ENCODE data around the gene STEAP1.
"Not testable (repeated sequence)": the region's sequence is repeated elsewhere in the genome, so short reads cannot be mapped to it uniquely, and the experiment has no call there.

STEAP1 gene

DNA sequence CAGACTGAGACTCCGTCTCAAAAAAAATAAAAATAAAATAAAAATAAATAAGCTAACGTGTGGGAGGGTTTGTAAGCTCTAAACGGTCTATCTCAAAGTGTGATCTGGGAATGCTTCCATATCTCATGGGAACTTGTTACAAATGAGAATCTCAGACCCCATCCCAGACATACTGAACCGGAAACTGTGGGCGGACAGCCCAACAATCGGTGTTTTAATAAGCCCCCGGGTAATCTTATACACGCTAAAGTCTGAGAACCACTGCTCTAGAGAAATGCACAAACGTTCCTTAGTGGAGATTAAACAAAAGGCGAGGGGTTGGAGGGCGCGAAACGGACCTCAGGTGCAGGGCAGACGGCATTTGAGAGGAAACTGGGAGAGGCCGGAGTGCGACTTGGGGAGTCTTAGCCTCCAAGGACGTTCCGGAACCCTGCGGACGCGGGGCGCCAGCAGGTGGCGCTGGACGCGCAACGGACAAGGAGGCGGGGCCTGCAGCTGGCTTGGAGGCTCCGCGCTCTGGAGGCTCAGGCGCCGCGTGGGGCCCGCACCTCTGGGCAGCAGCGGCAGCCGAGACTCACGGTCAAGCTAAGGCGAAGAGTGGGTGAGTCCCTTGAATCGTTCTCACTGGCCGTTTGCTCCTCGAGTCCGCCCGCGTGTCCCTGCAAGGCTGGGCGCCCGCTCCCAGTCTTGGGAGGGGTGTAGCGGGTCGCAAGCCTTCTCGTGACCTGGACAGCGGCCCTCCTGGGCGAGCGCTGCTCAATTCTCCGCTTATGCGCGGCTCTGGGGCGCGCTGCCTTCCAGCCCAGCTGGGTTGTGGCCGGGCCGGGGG lies at the start of gene STEAP1:
Gene STEAP1, plus strand, starts transcription at position 527 of the 829 bp plus-strand sequence. CDS start 5,320 bp downstream, outside the sequence.
- DNase-seq (ENCODE audit: low read depth, low spot score), result peak; percentile 96
- peak; percentile 71 for TF ChIP-seq POLR2AphosphoS5 (IDR thresholded peaks at IDR 0.05; ENCODE audit: borderline replicate concordance, low read depth, low read length)
- H3K9me3 ChIP-seq (ENCODE audit: low read depth, low read length); H3K36me3 ChIP-seq (ENCODE audit: insufficient read depth, low read length): not testable (repeated sequence)
- peak within 1 kb of the TSS; percentile 95 for H3K27ac ChIP-seq
- H3K9ac ChIP-seq (ENCODE audit: insufficient read length), result peak within 1 kb of the TSS; percentile 96
- peak within 1 kb of the TSS; percentile 98 for H3K4me3 ChIP-seq

DNA sequence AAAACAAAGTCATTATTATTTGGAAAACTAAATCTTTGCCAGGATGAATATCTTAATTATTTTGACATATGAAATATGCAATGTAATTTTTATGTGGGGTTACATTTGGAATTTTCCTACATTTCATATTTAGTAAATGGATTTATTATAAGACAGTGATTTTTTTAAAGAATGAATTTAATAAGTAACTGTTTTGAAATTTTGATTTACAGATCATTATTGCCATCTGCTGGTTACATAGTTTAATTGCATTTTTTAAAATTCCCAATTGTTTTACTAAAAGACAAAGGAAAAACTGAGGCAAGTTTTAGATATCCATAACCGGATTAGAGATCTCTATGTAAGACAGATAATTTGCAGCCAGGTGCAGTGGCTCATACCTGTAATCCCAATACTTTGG lies 39.3 kb upstream of the STEAP1 start:
- H3K27ac ChIP-seq; H3K4me3 ChIP-seq; DNase-seq (ENCODE audit: low read depth, low spot score); H3K36me3 ChIP-seq (ENCODE audit: insufficient read depth, low read length); H3K9ac ChIP-seq (ENCODE audit: insufficient read length); H3K9me3 ChIP-seq (ENCODE audit: low read depth, low read length): not testable (repeated sequence)

GRCh38 chr7:90118551-90119177 lies 35.6 kb upstream of the STEAP1 start:
- not testable (repeated sequence) for DNase-seq (ENCODE audit: low read depth, low spot score); H3K9ac ChIP-seq (ENCODE audit: insufficient read length); H3K9me3 ChIP-seq (ENCODE audit: low read depth, low read length); H3K36me3 ChIP-seq (ENCODE audit: insufficient read depth, low read length); H3K27ac ChIP-seq
- peak overlapping the region; percentile 83 for H3K4me3 ChIP-seq

GRCh38 chr7:90119178-90119971 lies 34.9 kb upstream of the STEAP1 start:
- DNase-seq (ENCODE audit: low read depth, low spot score), result no peak
- no peaks in the 10 kb centered on the region for H3K36me3 ChIP-seq (ENCODE audit: insufficient read depth, low read length)
- peak overlapping the region; percentile 71 for H3K9ac ChIP-seq (ENCODE audit: insufficient read length)
- no peak overlapping the region for H3K27ac ChIP-seq
- no peaks in the 10 kb centered on the region for H3K9me3 ChIP-seq (ENCODE audit: low read depth, low read length)
- H3K4me3 ChIP-seq, result peak overlapping the region; percentile 83
- TF ChIP-seq EZH2 (IDR thresholded peaks at IDR 0.05) (no peak), FOXP2 (optimal IDR thresholded peaks at IDR 0.05; ENCODE audit: control extremely low read depth, extremely low read length, insufficient read depth) (no peak), POLR2AphosphoS5 (IDR thresholded peaks at IDR 0.05; ENCODE audit: borderline replicate concordance, low read depth, low read length) (no peak; the same call in 1 of the 2 replicates)

DNA sequence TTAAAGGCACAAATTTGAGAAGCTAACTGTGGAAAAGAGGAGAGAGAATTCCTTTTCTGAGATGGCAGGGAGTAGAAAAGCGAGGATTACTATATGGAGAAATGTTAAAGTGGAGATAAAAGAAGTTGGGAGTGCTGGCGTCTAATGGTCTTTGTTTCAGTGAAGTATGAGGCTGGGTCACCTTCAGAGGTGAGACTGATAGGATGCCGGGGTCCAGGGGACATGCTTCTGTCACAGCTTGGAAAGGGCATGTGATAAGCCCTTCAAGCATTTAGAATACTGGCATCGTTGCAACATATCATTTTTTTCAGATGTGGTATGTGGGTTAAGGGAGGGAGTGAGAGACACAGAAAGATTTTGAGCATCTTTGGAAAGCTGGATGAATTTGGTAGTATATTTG lies 34.1 kb upstream of the STEAP1 start:
- H3K36me3 ChIP-seq (ENCODE audit: insufficient read depth, low read length); H3K27ac ChIP-seq; DNase-seq (ENCODE audit: low read depth, low spot score); H3K9me3 ChIP-seq (ENCODE audit: low read depth, low read length): not testable (repeated sequence)
- peak overlapping the region; percentile 71 for H3K9ac ChIP-seq (ENCODE audit: insufficient read length)
- H3K4me3 ChIP-seq, result peak overlapping the region; percentile 83

DNA sequence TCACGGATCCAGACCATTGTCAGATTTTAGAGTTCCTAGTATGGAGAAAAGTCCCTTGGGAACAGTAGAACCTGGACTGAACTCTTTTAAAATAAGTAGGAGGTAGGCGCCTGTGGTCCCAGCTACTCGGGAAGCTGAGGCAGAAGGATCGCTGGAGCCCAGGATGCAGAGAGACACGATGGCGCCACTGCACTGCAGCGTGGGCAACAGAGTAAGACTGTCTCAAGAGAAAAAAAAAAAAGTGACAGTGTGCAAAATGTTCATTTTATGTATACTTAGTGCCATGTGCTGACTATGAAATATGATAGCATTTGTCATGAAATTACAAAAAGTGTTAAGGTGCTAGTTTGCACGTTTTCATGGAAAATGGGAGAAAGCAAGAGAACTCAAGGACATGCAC lies 22.5 kb upstream of the STEAP1 start:
- not testable (repeated sequence) for H3K27ac ChIP-seq; H3K4me3 ChIP-seq; H3K36me3 ChIP-seq (ENCODE audit: insufficient read depth, low read length); H3K9me3 ChIP-seq (ENCODE audit: low read depth, low read length); H3K9ac ChIP-seq (ENCODE audit: insufficient read length); DNase-seq (ENCODE audit: low read depth, low spot score)

GRCh38 chr7:90147079-90147960 lies 6.9 kb upstream of the STEAP1 start:
- not testable (repeated sequence) for H3K36me3 ChIP-seq (ENCODE audit: insufficient read depth, low read length); H3K9me3 ChIP-seq (ENCODE audit: low read depth, low read length); H3K9ac ChIP-seq (ENCODE audit: insufficient read length); H3K4me3 ChIP-seq; H3K27ac ChIP-seq; DNase-seq (ENCODE audit: low read depth, low spot score)

GRCh38 chr7:90149428-90149827 lies 4.8 kb upstream of the STEAP1 start:
- DNase-seq (ENCODE audit: low read depth, low spot score); H3K9ac ChIP-seq (ENCODE audit: insufficient read length); H3K4me3 ChIP-seq; H3K9me3 ChIP-seq (ENCODE audit: low read depth, low read length); H3K27ac ChIP-seq; H3K36me3 ChIP-seq (ENCODE audit: insufficient read depth, low read length): not testable (repeated sequence)

GRCh38 chr7:90151884-90152283 lies 2.4 kb upstream of the STEAP1 start:
- DNase-seq (ENCODE audit: low read depth, low spot score), result not testable (repeated sequence)

DNA sequence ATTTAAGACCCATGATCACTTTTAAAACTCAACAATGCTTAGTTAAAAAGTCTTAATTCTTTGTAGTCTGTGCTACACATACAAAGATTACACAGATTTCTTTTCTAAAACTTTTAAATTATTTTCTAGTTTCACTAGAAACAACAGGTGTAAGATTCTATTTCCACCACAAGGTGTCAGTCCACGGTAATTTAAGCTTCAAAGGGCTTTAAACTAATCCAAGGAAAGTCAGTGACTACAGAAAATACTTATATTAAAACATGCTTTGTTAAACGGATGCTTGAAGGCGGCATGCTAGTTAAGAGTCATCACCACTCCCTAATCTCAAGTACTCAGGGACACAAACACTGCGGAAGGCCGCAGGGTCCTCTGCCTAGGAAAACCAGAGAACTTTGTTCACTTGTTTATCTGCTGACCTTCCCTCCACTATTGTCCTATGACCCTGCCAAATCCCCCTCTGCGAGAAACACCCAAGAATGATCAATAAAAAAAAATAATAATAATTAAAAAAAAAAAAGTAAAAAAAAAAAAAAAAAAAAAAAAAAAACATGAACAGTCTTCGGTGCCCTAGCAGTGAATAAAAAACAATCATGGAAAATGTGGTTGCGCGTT lies 1.5 kb upstream of the STEAP1 start:
- DNase-seq (ENCODE audit: low read depth, low spot score), result peak; percentile 94
- peak overlapping the region; percentile 95 for H3K27ac ChIP-seq
- H3K4me3 ChIP-seq, result peak overlapping the region; percentile 49; the same call in 1 of the 2 replicates

More at GRCh38 chr7:90151884-90152283, 2.4 kb upstream of the STEAP1 start:
- not testable (repeated sequence) for H3K36me3 ChIP-seq (ENCODE audit: insufficient read depth, low read length); H3K9me3 ChIP-seq (ENCODE audit: low read depth, low read length)
- Histone ChIP-seq H3K9ac (ENCODE audit: insufficient read length) (peak overlapping the region; percentile 62), H3K4me3 (peak overlapping the region; percentile 49), H3K27ac (peak overlapping the region; percentile 93)

More for the DNA sequence above, 1.5 kb upstream of the STEAP1 start:
- H3K9me3 ChIP-seq (ENCODE audit: low read depth, low read length); H3K36me3 ChIP-seq (ENCODE audit: insufficient read depth, low read length): not testable (repeated sequence)
- H3K9ac ChIP-seq (ENCODE audit: insufficient read length), result peak overlapping the region; percentile 71

Measured in SK-N-MC (cell line).